T47D (cell line): ENCODE data around the gene MYCBP.

ENCODE experiments used
- DNase-seq, 2 experiments: peaks; one replicate each; pipeline versions ENCODE4 v3.0.0 to v3.0.0-alpha.2; 2011 to 2012; ENCODE audit warnings: low read depth in 1 of 2, low spot score in 1 of 2
- JUND ChIP-seq: IDR thresholded peaks from 2 replicates; pipeline ENCODE4 v1.6.1; 2012; ENCODE audit warnings: low read depth
- in situ Hi-C: cut with HindIII; loops from 2 replicates; pipeline ENCODE4 v1.10.0; 2016; ENCODE audit warnings: low sequenced_read_pairs, low pct_unique_long_range_greater_than_20kb

The MYCBP gene

DNA sequence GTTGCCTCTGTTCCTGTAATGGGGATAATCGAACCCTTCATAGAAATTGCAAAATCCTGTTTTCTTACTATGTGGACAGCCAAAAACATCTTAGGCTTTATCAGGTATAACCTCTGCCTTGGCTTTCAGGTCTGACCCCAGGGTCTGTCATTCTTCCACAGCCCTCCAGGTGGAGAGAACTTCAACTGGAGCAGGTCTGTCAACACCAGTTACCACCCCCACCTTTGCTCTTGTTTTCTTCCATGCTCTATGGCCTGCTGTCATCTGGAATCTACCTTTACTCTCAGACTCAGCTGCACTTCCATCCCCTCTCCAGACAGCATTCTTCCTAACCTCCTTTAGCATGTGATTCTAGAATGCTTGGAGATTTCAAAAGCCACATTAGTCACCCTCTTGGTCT is 18.6 kb upstream of the MYCBP start:
- no peak for TF ChIP-seq JUND
- no peak for DNase-seq
- in situ Hi-C loops, result no loop called here

DNA sequence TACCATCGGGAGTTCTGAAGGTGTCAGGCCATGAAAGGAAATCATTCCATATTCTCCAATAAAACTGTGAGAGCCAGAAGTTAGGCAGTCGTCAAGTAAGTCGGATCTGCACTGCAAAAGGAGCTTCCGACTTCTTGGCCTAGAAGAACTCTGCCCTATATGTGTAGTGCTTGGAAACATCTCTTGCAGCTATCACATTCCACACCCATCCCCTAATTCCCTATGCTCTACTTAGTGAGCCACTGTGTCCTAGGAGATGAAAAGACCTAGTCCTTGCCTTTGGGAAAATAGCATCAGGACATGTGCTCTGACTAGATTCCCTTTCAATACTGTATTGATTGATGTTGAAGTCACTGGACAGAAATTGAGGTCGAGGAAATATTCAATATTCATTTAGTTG is 16.4 kb upstream of the MYCBP start:
- in situ Hi-C loops, result no loop called here
- TF ChIP-seq JUND, result no peak
- DNase-seq, result no peak

DNA sequence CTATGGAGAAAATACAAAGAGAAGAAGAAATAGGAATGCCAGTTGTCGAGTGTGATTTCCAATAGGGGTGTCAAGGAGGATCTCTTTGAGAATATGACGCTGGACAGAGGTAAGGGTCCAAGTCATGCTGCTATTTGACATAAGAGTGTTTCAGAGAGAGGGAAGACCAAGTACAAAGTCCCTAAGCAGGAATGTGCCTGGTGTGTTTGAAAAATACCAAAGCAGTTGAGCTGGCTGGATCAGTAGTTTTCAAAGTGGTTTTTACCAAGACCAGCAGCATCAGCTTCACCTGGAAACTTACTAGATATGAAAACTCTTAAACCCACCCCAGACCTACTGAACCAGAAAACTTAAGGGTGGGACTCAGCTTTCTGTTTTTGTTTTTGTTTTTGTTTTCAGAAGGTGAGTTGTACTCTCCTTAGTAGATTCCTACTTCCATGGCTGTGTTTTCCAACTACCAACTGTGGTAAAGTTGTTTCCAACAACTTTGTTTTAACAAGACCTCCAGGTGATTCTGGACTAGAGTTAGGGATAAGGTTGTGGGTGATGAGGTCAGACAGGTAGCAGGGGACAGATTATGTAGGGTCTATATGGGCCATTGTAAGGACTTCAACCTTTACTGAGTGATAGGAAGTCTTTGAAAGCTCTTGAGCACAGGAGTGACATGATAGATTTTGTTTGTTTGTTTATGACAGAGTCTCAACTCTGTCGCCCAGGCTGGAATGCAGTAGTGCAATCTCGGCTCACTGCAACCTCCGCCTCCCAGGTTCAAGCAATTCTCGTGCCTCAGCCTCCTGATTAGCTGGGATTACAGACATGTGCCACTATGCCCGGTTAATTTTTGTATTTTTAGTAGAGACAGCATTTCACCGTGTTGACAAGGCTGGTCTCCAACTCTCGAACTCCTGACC is 15.5 kb upstream of the MYCBP start:
- no peak for TF ChIP-seq JUND
- in situ Hi-C loops, result no loop called here
- DNase-seq, result no peak

DNA sequence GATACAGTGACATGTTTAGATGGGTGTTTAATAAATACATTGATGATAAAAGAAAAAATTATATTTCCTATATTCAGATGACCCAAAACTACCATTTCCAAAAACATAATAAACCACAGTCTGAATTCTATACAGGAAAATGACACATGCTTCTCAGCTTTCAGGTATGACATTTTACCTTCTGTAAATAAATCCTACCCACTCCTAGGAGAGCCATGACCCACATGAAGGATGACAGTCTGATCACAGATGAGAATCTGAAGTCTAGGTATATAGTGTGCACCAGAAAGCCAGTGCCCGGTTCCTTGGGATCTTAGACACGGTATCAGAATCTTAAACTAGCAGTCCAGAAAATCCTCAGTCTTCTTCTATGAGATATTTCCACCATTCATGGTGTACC is 11.9 kb upstream of the MYCBP start:
- DNase-seq, result no peak
- no peak for TF ChIP-seq JUND
- in situ Hi-C loops, result no loop called here

DNA sequence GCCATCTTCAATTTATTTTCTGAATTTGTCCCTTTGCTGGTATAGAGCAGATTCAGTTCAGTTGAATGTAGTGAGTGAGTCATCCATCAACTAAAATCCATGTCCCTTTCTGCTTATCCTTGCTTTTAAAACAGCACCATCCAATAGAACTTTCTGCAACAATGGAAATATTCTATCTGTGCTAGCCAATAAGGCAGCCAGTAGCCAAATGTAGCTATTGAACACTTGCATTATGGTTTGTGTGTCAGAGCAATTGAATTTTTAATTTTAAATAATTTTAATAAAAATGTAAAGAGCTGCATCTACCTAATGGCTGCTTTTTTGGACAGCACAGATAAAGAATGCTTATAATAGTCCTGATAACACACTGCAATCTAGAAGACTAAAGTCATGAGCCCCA is 8.3 kb upstream of the MYCBP start, which contains the start of gene GJA9:
GJA9 (minus strand) TSS at position 101 of the 400 bp plus-strand sequence. CDS start 5,489 bp downstream, outside the sequence.
- in situ Hi-C loops, result no loop called here
- TF ChIP-seq JUND, result no peak
- no peak for DNase-seq

DNA sequence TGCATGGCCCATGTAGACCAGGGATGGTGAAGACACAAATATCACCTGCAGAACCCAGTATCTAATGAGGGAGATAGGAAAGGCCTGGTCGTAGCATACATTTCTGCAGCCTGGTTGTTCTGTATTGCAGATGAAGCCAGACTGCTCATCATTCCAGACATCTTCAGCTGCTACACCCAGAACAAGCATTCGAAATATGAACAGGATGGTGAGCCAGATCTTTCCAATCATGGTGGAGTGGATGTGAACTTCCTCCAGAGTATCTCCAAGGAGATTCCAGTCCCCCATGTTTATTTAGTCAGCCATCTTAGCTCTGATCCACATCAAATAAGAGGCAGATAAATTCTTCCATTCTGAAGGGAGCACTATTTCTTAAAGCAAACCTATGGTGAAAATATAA is 2.7 kb upstream of the MYCBP start:
- in situ Hi-C loops, result no loop called here
- DNase-seq, result no peak
- TF ChIP-seq JUND, result no peak

DNA sequence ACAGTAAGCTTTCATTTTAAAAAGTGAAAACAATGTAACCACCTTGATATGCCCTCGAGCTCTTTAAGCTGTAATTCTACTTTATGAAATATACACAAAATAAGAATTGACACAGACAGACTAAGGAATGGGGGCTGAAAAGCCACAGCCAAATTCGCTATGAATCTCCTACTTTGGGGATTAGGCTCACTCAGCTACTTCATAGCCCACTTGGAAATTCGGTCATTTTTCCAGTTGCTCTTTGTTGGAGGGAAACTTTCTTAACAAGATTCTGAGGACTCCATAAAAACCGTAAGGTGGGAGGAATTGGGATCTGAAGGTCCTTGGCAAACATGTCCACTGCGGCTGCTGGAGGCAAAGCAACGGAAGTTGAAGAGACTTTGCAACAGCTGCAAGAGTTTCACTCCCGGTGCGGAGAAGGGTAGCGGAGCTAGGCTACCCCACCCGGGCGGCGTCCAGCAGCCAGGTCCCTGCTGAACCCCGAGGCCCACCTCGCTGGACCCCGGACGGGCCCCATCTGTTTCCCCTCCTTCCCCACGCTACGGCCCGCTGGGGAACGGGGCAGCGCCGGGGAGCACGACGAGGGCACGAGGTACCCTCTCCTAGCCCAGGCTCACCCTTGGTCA is 634 bp downstream of the MYCBP start:
- no peak for TF ChIP-seq JUND
- in situ Hi-C loops, result no loop called here
- no peak for DNase-seq

DNA sequence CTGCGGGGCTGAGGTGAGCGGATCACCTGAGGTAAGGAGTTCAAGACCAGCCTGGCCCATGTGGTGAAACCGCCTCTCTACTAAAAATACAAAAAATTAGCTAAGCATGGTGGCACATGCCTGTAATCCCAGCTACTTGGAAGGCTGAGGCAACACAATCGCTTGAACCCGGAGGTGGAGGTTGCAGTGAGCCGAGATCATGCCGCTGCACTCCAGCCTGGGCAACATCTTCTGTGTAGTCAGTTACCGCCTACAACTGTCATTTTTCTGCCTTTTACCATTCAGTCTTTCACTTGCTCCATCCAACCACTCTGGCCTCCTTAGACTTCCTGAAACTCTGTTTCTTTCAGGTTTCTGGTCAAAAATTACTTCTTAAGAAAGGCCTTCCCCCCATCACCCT is 2.2 kb downstream of the MYCBP start:
- TF ChIP-seq JUND, result no peak
- no peak for DNase-seq
- in situ Hi-C loops, result no loop called here

DNA sequence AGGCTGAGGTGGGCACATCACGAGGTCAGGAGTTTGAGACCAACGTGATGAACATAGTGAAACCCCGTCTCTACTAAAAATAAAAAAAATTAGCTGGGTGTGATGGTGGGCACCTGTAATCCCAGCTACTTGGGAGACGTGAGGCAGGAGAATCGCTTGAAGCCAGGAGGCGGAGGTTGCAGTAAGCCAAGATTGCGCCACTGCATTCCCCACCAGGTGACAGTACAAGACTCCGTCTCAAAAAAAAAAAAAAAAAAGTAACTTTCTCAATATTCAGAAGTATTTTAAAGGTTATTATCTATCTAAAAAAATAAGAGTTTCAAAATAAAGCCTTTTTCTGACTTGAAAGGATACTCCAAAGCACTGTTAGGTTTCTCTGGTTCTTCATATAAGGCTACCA is 5.9 kb downstream of the MYCBP start:
- DNase-seq, result no peak
- TF ChIP-seq JUND, result no peak
- in situ Hi-C loops, result no loop called here

DNA sequence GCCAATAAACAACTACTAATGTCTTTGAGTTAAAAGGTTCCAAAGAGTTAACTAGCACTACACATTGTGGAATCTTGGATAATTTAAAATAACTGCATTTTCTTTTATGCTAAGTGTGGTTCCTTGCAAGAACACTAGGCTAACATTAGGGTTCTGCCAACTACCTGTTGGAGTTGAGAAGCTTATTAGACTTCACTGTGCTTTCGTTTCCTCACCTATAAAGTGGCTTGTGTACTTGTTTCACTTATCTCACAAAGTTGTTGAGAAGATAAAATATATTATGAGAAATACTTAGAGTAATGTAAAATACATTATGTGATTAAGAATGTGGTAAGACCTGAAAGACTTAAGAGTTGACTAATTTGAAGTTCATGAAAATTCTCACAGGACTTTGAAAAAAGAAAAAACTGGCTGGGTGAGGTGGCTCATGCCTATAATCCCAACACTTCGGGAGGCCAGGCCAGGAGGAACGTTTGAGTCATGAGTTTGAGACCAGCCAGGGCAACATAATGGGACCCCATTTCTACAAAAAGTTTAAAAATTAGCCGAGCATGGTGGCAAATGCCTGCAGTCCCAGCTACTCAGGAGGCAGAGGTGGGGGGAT is 7.9 kb downstream of the MYCBP start:
- DNase-seq, result no peak
- no peak for TF ChIP-seq JUND
- in situ Hi-C loops, result no loop called here

DNA sequence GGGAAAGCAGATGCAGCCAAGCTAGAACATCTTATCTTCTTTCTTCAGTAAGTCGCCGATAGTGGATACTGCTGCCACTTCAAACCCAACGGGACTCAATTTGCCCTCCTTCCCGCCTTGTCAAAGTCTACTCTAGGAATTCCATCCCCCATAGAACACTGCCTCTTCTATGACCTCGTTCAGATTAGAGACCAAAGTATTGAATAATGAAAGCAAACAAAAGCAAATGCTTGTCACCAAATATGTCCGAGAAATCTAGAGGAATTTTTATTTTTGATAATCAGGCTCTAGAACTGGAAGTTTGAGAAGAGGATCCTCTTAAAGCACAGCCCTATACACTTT is 12.7 kb downstream of the MYCBP start:
- in situ Hi-C loops, result no loop called here
- DNase-seq, result no peak
- TF ChIP-seq JUND, result no peak

DNA sequence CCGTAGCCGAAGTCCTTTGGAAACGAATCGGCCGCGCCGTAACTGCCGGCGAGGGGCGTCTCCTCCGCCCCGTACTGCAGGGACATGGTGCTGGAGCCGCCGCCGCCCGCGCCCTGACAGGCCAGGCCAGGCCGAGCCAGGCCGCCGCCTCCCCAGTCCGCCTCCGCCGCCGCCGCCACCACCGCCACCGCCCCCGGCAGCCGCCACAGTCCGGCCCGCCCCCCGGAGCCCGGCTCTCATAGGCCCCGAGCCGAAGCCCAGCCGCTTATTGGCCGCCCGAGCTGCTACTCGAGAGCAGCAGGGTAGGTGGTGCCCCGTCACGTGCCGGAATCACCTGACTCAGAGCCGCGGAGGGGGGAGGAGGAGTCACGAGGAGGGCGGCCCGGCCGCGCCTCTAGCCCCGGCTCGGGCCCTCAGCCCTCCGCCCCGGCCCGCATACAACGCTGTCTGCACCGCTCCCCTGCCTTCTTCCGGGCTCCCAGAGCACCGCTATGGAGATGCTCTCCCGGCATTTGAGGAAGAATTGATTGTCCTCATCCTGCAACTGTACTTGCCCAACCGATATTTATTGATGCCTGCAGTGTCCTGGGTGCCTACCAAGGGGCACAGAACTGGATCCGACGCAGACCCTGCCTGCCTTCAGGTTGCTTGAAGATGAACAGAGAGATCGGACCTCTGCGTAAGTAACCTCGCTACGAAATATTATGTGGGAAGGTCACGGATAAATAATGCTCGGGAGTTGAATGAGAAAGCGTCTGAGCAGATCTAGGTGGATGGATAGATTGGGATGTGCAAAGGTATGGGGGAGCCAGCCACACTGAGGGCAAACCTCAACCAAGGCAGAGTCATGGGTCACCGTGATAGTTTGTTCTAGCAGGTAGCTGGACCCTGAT is 13.3 kb downstream of the MYCBP start, which contains the start of gene RRAGC:
RRAGC (minus strand) TSS at position 212 of the 893 bp plus-strand sequence; CDS start at position 86, 126 bp downstream.
- in situ Hi-C loops, result no loop called here
- peak; percentile 94 to 97 for DNase-seq
- no peak for TF ChIP-seq JUND
